NCI-H748 (cell line): Measurements from ENCODE around the gene LIN52.

Source experiments
- DNase-seq: peaks from one replicate; lab custom pipeline; 2025; ENCODE audit not compliant: unreplicated experiment; lab: John Stamatoyannopoulos, UW

Gene LIN52

GRCh38 chr14:74223016-74223415, 138.3 kb downstream of the LIN52 start:
- no peak for DNase-seq

- DNase-seq, result no peak
Observed at GRCh38 chr14:74231784-74232183, 147.0 kb downstream of the LIN52 start.

GRCh38 chr14:74235017-74235416, 150.3 kb downstream of the LIN52 start:
- DNase-seq, result no peak

GRCh38 chr14:74237441-74237840, 152.7 kb downstream of the LIN52 start:
- DNase-seq, result no peak

- no peak for DNase-seq
Observed at GRCh38 chr14:74238974-74239847, 154.5 kb downstream of the LIN52 start, which contains the start of gene VSX2. VSX2 (plus strand) TSS chr14:74239449; CDS start chr14:74239562, 113 bp downstream.

GRCh38 chr14:74239848-74240793, 155.4 kb downstream of the LIN52 start:
- DNase-seq, result no peak

- DNase-seq, result no peak
Observed at GRCh38 chr14:74240794-74241651, 156.3 kb downstream of the LIN52 start.

GRCh38 chr14:74241652-74242017, 156.9 kb downstream of the LIN52 start:
- no peak for DNase-seq

- DNase-seq, result no peak
Observed at GRCh38 chr14:74242021-74242779, 157.4 kb downstream of the LIN52 start.

GRCh38 chr14:74242780-74243042, 158.0 kb downstream of the LIN52 start:
- DNase-seq, result no peak

GRCh38 chr14:74243051-74243450, 158.3 kb downstream of the LIN52 start:
- DNase-seq, result no peak

- DNase-seq, result no peak
Observed at GRCh38 chr14:74244115-74244514, 159.4 kb downstream of the LIN52 start.

GRCh38 chr14:74245292-74245691, 160.5 kb downstream of the LIN52 start:
- DNase-seq, result no peak

GRCh38 chr14:74246542-74246941, 161.8 kb downstream of the LIN52 start:
- DNase-seq, result no peak

GRCh38 chr14:74248017-74248416, 163.3 kb downstream of the LIN52 start:
- DNase-seq, result no peak

GRCh38 chr14:74249433-74250375, 164.9 kb downstream of the LIN52 start:
- peak; percentile 21 for DNase-seq
